GM23338 (cell line): ENCODE measurements around the gene DACH1.

ENCODE experiments used
- CREB1 ChIP-seq: fragments of 250-450 bp; sonication (Bioruptor Pico); IDR thresholded peaks from 2 replicates; pipeline ENCODE4 v1.5.0; 2020; ENCODE audit warnings: low read depth, mild to moderate bottlenecking, moderate library complexity
- CTCF ChIP-seq, 2 experiments: fragments of 200-600 bp in 1 of 2; sonication (generic) in 1 of 2; conservative IDR thresholded peaks; 2 replicates each; pipeline versions ENCODE4 v1.5.1 to v1.6.1; 2016 to 2017; ENCODE audit warnings: antibody characterized with exemption in 2 of 2, low read depth in 2 of 2, mild to moderate bottlenecking in 2 of 2, moderate library complexity in 1 of 2
- ETS1 ChIP-seq: IDR thresholded peaks from 2 replicates; pipeline ENCODE4 v1.6.1; 2016; ENCODE audit warnings: antibody characterized with exemption
- EZH2 ChIP-seq: fragments of 200-600 bp; sonication (generic); IDR thresholded peaks from one replicate; pipeline ENCODE4 v1.8.0; 2017; ENCODE audit warnings: antibody characterized with exemption, mild to moderate bottlenecking, low read depth; ENCODE audit not compliant: unreplicated experiment
- NANOG ChIP-seq: IDR thresholded peaks from 2 replicates; pipeline ENCODE4 v1.6.1; 2016; ENCODE audit warnings: antibody characterized with exemption, borderline replicate concordance
- POLR2AphosphoS5 ChIP-seq: IDR thresholded peaks from 2 replicates; pipeline ENCODE4 v1.6.1; 2016; ENCODE audit warnings: antibody characterized with exemption, low read depth
- REST ChIP-seq: IDR thresholded peaks from one replicate; pipeline ENCODE4 v1.6.1; 2018; ENCODE audit warnings: antibody characterized with exemption; ENCODE audit not compliant: unreplicated experiment

GRCh38 chr13:71877256-71877653 is 10.3 kb upstream of the DACH1 start:
- TF ChIP-seq CTCF (conservative IDR thresholded peaks at IDR 0.05; ENCODE audit: low read depth in 2 of 2) (no peak), POLR2AphosphoS5 (no peak), EZH2 (no peak), CREB1 (CRISPR knock-in tag) (no peak), REST (no peak), ETS1 (no peak), NANOG (peak; percentile 3; the same call in 1 of the 2 replicates)
